HL-60/S4 treated with retinoic acid at 250 ng/mL for 4 days and 3 days (cell line): ENCODE data around the gene GPRC5A.

Experiments
- in situ Hi-C: fragments of 300-500 bp; cut with MboI; formaldehyde crosslinking; loops from 2 replicates; pipeline ENCODE4 v1.7.0; 2022; ENCODE audit warnings: low sequenced_read_pairs

GPRC5A gene

DNA sequence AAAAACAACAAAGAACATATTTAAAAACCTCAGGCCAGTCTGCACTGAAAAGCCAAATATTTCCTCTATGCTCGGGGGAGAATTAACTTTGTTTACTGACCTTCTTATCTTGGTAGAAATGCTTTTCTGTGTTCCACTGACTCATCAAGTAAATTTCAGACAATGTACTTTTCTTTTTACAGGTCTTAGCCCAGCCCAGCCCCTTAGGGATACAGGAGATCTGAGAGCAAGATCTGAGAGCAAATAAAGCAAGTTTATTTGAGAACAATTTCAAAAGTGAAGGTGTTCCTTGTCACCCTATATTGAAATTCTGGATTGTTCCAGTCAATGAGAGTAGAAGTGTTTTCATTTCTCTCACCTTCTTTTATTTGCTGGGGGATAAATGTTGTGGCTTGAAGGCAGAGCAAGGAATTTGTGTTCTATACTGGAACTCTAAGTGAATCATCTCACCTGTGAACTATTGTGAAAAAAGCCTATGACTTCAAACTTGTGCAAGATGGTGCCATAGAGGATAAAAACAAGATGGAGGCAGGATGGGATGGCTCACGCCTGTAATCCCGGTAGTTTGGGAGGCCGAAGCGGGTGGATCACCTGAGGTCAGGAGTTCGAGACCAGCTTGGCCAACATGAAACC lies 7.9 kb upstream of the GPRC5A start:
- in situ Hi-C loops: no loop called here

DNA sequence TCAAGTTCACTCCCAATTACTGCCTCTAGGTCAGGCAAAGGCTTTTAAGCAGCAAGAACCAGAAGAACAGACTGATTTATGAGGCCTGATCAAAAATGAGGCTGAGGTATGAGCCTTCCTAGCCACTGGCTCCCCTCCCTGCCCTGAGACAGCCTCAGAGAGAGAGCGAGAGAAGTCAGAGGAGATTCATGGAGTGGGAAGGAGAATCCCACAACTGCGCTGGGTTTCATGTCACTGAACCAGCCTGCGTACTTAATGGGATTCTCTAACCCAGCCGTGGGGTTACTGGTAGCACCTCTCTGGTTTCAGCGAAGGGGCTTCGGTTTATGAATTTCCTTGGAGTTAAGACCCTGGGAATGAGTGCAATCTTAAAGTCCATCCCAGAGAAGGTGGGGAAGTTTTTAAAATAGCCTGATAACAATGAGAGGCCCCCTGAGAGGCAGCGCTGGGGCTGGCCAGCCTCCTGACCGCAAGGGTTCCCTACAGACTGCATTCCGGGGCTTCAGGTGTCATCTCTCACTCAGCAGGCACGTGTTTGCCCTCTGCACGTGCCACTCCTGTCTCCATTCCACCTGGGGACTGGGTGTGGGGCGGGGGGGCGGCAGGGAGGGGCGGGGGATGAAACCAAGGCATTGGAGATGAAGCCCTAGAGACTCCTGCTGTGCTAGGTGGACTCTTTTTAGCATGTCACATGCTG lies 6.1 kb upstream of the GPRC5A start:
- in situ Hi-C loops: no loop called here

DNA sequence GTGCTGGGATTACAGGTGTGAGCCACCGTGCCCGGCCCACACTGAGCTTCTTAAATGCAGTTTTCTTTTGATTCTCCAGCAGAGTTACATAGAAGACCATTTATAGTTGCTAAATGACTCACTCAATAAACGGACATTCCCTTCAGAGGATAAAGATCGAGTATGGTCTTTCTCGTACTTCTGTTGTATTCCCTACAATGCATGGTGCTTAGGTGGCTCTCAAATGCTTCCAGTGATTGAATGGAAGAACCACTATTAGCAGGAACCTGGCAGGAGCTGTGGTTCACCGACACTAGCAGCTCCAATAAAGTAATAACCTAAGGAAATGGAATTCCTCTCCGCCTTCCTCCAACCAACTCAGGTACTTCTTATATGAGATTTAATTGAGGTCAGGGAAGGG lies 3.9 kb upstream of the GPRC5A start:
- in situ Hi-C loops: no loop called here

DNA sequence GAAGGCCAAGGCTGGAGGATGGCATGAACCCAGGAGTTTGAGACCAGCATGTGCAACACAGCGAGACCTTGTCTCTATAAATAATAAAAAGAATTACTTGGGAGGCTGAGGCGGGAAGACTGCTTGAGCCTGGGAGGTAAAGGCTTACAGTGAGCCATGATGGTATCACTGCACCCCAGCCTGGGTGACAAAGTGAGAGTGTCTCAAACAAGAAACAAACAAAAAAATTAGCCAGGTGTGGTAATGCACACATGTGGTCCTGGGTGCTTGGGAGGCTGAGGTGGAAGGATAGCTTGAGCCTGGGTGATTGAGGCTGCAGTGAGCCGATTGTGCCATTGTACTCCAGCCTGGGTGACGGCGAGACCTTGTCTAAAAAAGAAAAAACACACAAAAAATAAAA lies 1.7 kb upstream of the GPRC5A start:
- in situ Hi-C loops: no loop called here

DNA sequence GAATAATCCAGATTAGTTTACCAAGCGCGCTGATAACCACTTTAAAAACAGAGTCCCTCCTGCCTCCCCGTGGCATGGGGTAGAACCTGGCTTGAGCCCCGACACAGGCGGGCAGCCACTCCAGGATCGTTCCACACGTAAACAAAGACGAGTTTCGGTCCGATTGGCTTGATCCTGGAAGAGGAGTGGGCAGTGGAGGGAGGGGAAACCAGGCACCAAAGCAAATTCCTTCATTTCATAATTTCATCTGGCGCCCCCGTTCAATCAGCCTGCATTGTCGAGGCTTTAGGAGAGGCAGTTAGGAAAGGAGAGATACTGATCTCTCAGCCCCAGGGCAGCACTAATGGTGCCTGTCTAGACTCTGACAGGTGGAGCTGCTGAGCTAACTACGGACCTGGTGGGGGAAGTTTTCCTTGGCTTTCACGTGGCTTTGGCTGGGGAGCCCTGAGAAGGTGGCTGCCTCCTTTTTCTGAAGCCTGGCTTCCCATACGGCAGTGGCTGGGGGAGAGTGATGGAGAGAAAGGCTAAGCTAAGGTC lies 751 bp upstream of the GPRC5A start:
- in situ Hi-C loops: no loop called here

DNA sequence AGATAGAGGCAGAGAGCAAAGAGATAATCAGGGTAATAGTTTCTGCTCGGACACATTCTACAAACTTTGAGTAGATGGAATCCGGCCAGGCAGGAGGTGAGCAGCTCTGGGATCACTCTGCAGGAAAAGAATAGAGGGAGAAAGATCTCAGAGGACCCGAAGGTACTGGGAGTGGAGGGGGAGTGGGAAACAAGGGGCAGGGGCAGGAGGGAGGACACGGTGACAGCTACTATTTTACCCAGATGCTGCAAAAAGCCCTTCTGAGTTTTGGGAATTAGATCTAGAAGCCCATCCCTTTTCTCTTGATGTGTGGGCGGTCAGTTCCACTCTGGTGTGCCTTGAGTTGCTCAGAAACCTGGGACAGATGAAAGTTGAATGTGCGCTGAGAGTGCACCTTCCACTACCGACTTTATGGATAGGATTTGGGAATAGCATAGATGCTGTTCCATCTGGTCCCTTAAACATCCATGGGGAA lies 556 bp downstream of the GPRC5A start:
- in situ Hi-C loops: no loop called here

DNA sequence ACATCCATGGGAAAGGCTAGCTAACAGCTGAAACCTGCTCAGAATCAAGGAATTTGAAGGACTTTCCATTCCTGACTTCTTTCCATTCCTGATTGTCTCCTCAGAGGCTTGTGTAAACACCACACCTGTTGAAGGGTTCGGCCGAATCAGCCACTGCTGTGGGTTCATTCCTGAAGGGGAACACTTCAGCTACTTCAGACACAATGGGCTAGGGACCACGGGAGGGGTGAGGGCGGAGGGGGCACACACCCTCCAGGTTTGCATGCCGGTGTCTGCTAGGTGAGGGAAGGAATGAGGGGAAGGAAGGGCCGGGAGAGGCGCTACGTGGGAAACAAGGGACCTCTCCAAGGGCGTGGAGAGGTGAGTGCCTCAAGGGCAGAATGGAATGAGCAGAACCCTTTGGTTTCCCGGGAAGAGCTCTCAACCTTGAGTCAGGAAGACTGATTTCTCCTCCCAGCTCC lies 1.3 kb downstream of the GPRC5A start:
- in situ Hi-C loops: no loop called here

DNA sequence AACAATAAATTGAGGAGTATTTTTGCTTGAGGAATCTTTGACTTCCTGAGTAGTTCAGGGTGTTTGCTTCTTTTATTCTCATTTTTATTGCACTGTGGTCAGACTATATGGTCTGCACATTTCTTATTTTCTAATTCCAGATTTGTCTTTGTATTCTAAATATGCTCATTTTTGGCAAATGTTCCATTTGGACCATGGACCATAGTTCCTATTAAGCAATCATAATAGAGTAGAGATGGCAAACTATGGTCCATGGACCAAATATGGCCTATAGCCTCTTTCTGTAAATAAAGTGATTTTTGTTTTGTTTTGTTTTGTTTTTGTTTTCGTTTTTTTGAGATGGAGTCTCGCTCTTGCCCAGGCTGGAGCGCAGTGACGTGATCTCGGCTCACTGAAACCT lies 2.1 kb downstream of the GPRC5A start:
- in situ Hi-C loops: no loop called here

DNA sequence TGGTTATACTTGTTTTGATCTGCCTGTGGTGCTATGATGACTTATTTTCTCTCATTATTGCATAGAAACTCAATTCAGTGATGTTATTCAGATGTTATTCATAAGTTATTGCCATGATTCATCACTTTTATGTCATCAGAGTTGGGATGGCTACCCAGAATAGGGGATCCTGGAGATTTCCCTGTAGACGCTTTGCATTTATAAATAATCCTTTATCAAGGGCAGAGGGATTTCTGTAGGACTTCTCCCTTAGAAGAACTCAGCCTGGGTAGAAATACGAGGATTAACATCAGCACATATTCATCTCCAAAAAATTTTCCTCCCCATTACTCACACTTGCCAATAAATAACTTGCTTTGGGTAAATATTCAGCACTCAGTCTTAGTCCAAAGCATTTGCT lies 4.9 kb downstream of the GPRC5A start:
- in situ Hi-C loops: no loop called here

DNA sequence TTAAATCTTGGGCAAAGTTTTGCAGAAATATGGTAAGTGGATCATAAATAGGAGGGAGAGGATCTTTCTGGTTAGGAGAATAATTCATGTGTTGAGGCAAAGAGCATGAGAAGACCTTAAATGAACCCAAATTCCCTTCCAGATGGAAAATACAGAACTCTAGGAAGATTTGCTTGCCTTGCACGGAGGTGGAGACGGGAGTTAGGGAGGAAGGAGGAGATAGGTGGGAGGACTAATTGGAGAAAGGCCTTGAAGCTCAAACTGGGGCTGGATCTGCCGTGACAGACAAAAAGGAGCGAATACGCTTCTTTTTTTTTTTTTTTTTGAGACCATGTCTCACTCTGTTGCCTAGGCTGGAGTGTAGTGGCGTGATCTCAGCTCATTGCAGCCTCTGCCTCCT lies 5.9 kb downstream of the GPRC5A start:
- in situ Hi-C loops: no loop called here

DNA sequence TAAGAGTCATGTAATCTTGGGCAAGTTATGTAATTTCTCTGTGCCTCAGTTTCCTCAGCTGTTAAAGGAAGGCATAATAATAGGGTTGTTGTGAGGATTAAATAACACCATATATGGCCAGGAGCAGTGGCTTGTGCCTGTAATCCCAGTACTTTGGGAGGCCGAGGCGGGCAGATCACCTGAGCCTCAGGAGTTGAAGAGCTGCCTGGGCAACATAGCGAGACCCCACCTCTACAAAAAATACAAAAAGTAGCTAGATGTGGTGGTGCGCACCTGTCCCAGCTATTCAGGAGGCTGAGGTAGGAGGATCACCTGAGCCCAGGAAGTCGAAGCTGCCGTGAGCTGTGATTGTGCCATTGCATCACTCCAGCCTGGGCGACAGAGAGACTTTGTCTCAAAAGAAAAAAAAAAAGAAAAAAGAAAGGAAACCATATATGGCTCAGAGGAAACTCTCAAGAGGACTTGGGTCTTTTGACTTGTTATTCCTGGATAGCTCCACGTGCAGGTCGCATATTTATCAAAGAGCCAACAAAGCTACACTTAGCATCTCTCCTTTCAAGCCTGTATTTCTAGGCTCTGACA lies 6.9 kb downstream of the GPRC5A start:
- in situ Hi-C loops: no loop called here

DNA sequence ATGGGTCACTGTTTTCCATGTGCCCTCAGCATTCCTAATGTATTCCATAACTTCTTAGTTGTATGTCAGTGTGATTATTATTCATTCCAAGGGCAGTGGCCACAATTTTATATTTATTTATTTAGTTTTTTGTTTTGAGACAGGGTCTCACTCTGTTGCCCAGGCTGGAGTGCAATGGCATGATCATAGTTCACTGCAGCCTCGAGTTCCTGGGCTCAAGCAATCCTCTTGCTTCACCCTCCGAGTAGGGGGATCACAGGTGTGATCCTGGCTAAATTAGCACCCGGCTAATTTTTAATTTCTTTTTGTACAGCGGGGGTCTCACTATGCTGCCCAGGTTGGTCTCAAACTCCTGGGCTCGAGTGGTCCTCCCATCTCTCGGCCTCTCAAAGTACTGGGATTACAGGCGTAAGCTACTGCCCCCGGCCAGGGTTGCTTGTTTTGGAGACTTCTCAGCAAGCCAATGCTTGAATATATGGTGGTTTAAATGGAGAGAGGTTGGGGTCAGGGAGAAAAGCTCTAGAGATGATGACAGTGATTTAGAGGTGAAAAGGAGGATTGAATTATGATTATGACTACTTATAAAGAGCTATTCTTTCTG lies 7.6 kb downstream of the GPRC5A start:
- in situ Hi-C loops: no loop called here

DNA sequence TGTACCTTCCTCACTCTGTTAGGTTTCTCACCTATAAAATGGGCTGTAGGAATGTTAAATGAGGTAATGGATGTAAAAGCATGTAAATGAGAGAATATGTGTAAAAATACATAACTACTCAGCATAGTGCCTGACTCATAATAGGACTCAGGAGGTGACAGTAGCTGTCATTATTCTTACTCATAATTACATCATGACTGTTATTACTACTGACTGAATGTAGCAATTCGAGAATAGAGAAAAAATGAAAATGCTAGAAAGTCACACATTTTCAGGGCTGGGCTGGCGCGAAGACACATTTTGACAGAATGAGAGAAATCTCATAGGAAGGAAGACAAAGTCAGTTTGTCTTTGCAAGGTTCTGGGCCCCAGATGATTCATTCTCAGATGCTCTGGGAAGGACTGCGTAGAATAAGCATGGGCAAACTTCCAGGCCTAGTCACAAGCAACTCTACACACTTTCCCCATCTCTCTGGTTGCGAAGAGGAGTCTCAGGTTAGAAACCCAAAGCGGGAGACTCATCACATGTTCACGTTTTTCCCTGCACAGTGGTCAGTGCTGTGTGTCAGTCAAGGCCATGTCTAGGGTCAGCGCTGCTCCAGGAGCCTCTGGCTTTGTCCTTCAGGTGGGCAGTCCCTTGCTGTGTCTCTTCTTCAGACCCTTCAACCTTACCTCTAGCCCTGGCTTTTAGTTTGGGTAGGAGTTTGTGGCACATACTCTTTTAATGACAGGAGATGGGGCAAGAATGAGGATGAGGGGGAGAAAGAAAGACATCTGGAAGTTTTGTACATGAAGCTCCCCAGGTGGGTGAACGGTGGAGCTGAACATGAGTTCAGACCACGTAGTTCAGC lies 8.4 kb downstream of the GPRC5A start:
- in situ Hi-C loops: loop anchor here (25.0 kb wide), 1 partner anchor 1263 kb away; no protein-coding TSS in a partner anchor

DNA sequence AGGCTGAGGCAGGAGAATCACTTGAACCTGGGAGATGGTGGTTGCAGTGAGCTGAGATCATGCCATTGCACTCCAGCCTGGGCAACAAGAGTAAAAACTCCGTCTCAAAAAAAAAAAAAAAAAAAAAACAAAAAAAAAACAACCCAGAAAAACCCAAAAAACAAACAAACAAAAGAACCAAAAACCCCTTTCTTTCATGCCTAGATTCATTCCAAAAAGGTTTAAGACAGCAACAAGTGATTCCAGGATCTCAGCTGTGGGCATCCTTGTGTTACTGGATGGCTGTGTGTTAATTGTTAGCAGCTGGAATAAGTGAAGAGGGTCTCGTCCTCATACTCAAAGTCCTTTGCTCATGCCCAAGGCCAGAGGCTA lies 9.4 kb downstream of the GPRC5A start:
- in situ Hi-C loops: loop anchor here (25.0 kb wide), 1 partner anchor 1262 kb away; no protein-coding TSS in a partner anchor

DNA sequence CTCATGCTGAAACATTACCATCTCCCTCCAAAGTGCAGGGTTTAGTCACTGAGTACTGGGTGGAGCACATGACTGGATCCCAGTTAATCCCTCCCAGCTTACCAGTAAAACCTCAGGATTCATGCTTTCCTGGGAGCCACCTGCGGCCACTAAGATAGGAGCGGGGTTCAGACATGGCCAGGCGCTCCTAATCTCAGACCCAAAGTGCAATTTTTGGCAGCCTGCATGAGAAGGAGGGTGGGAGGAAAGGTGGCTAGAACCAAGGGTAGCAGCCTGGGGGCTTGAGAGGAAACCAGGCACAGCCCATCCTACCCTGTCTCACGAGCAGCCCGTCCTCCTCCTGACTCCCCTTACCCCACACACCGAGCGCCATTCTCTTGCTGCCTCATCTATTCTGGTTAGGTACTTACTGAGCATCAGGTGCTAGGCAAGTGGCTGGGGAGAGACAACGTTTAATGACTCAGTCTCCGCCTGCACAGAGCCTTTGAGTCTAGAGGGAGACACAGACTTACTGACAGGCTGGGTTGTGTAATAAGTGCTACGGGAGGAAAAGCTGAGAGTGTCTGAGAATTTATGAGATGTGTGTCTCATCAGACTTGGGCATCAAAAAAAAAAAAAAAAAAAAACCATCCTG lies 9.9 kb downstream of the GPRC5A start:
- in situ Hi-C loops: loop anchor here (25.0 kb wide), 1 partner anchor 1261 kb away; no protein-coding TSS in a partner anchor

DNA sequence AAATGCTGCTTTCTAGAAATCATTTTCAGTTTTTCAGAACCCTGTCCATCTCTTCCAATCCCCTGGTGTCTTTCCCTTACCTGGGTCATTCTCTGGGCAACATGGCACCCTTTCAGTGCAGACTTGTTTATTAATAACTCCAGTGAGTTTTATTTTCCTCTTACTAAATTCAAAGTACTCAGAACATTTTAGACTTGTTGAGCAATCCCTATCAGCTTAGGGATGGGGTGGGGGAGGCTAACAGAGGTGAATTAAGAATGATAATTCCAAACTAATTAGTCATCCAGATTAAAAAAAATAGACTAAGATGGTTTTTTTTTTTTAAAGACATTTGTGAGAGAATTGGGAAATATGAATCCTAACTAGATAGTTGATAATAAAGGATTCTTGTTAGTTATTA lies 10.7 kb downstream of the GPRC5A start:
- in situ Hi-C loops: loop anchor here (25.0 kb wide), 1 partner anchor 1260 kb away; no protein-coding TSS in a partner anchor

DNA sequence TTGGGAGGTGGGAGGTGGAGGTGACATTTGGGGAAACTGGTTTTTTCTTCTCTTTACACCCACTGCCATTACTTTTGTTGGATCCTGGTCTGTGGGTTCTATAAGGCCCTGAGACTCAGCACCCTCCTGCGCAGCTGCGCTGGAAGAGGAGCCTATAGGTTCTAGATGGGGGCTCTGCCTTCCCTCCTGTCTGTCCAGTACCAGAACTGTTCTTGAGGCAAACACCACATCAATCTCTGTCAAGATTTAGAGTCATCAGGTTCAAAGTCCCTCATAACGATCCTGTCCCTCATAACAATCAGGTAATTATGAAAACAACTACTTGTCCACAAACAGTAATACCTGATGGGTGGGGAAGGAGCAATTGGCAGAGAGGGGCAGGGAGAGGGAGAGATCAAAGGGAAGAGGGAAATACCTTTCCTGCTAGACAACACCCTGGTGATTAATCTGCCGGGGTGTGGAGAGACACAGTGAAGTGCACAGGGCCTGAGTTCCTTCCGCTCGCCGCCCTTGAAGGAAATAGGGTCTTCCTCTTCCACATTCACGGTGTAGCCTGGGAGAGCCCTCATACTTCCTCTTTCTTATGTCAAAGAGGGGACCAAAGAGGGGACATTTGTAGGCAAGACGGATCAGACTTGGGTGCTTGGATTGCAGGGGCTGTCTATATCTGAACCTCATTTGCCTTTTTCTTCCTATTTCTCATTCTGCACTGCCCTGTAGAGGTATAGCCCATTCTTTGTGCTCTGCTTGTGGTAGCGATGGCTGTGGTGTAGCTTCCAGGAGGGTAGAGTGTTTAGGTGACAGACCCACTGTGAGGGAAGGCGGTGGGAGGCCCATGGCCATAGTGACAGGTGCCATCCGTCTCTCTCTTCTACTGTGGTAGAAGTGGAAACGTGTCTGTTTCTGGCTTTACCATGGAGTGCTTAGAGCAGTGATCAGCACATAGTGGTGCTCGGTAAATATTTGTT lies 12.6 kb downstream of the GPRC5A start:
- in situ Hi-C loops: loop anchor here (25.0 kb wide), 1 partner anchor 1258 kb away; no protein-coding TSS in a partner anchor

DNA sequence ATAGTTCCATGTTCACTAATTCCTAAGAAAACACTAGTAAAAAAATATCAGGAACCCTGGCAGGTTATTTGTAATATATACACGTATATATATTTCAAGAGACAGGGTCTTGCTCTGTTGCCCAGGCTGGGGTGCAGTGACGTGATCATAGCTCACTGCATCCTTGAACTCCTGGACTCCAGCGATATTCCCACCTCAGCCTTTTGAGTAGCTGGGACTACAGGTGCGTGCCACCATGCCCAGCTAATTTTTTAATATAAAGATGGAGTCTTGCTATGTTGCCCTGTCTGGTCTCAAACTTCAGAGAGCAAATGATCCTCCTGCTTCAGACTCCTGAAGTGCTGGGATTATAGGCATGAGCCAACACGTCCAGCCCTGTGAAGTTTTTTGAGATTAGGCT lies 16.2 kb downstream of the GPRC5A start:
- in situ Hi-C loops: loop anchor here (25.0 kb wide), 1 partner anchor 1255 kb away; no protein-coding TSS in a partner anchor

DNA sequence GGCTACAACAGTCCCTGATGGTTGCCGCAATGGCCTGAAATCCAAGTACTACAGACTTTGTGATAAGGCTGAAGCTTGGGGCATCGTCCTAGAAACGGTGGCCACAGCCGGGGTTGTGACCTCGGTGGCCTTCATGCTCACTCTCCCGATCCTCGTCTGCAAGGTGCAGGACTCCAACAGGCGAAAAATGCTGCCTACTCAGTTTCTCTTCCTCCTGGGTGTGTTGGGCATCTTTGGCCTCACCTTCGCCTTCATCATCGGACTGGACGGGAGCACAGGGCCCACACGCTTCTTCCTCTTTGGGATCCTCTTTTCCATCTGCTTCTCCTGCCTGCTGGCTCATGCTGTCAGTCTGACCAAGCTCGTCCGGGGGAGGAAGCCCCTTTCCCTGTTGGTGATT lies 16.9 kb downstream of the GPRC5A start:
- in situ Hi-C loops: loop anchor here (25.0 kb wide), 1 partner anchor 1254 kb away; no protein-coding TSS in a partner anchor
